ENCODE results near the gene LDB2. TPM values are rescaled to one million over a fixed set of nuclear protein-coding genes. Genes with fewer than 3 reads are reported as not detected.
A peak's percentile ranks its signal among the peaks of the same experiment; 100 is the strongest.

LDB2 gene
- total and polyA plus RNA-seq, 2 of the 8 experiments (the other 6 are each of a cell fraction or from before 2014, with no cell fraction given): 57.0 to 140 TPM

- TF ChIP-seq NANOG (IDR thresholded peaks at IDR 0.05; ENCODE audit: insufficient read depth, low read depth, low read length, poor library complexity, severe bottlenecking) (peak; percentile 56), TEAD4 (IDR thresholded peaks at IDR 0.05; ENCODE audit: low read depth, low read length) (0 out of 2 replicates have a peak, but pooled peaks have one; percentile 45), POLR2AphosphoS5 (IDR thresholded peaks at IDR 0.05; ENCODE audit: low read depth, low read length) (no peak), RXRA (IDR thresholded peaks at IDR 0.05; ENCODE audit: insufficient read depth, low read depth, low read length) (no peak), BRCA1 (IDR thresholded peaks at IDR 0.05; ENCODE audit: low read depth, low read length) (no peak), CHD1 (IDR thresholded peaks at IDR 0.05; ENCODE audit: low read depth, low read length) (no peak), FOSL1 (IDR thresholded peaks at IDR 0.05; ENCODE audit: insufficient read depth, low read depth, low read length) (no peak), GTF2F1 (IDR thresholded peaks at IDR 0.05; ENCODE audit: borderline replicate concordance, low read depth, low read length) (no peak), CBX5 (IDR thresholded peaks at IDR 0.05; ENCODE audit: low read depth, low read length) (no peak), MAFK (IDR thresholded peaks at IDR 0.05; ENCODE audit: low read depth, low read length) (no peak), RBBP5 (IDR thresholded peaks at IDR 0.05; ENCODE audit: borderline replicate concordance, low read depth, low read length) (no peak), CTCF (IDR thresholded peaks at IDR 0.05; ENCODE audit: control extremely low read depth in 1 of 3, insufficient read depth in 1 of 3, low read depth in 1 of 3, low read length in 3 of 3) (peak; percentile 93 to 99 (median 97)), SAP30 (IDR thresholded peaks at IDR 0.05; ENCODE audit: insufficient read depth, insufficient replicate concordance, low read length) (no peak), USF2 (IDR thresholded peaks at IDR 0.05; ENCODE audit: low read length) (no peak), POU5F1 (IDR thresholded peaks at IDR 0.05; ENCODE audit: low read depth, low read length) (no peak)
These were observed 18.4 kb upstream of the LDB2 start (continued) for GRCh38 chr4:16916719-16917337.

All from H1 (cell line).